Activated CD4-positive, alpha-beta memory T cell treated with anti-CD3 and anti-CD28 coated beads, Interleukin-2, amount 10 ng/mL, durations not matched to agents 7 days and 5 days (primary cell): Measurements from ENCODE around the gene PRRT2. TPM values are rescaled to one million over a fixed set of nuclear protein-coding genes. Genes with fewer than 3 reads are reported as not detected.

ENCODE experiments used
- CTCF ChIA-PET: fragments of 350-600 bp; sonication (Branson Sonifier 250); formaldehyde crosslinking; loops from one replicate; lab custom pipeline; 2021; ENCODE audit warnings: antibody characterized with exemption, inconsistent platforms; lab: Charles Lee
- POLR2A ChIA-PET: fragments of 350-600 bp; sonication (Branson Sonifier 250); formaldehyde crosslinking; loops from one replicate; lab custom pipeline; 2021; ENCODE audit warnings: antibody characterized with exemption; lab: Charles Lee
- DNase-seq: peaks from one replicate; pipeline ENCODE4 v3.0.0-alpha.2; 2020
- H3K27ac Mint-ChIP-seq: one replicate; pipeline ENCODE4 v1.8.0; 2021; ENCODE audit warnings: mild to moderate bottlenecking, mixed read lengths
- H3K27me3 Mint-ChIP-seq: one replicate; pipeline ENCODE4 v1.8.0; 2021; ENCODE audit warnings: mixed read lengths
- H3K36me3 Mint-ChIP-seq: one replicate; pipeline ENCODE4 v1.8.0; 2021; ENCODE audit warnings: low read depth, mixed read lengths
- H3K4me1 Mint-ChIP-seq: one replicate; pipeline ENCODE4 v1.8.0; 2021; ENCODE audit warnings: mixed read lengths
- H3K4me3 Mint-ChIP-seq: one replicate; pipeline ENCODE4 v1.8.0; 2021; ENCODE audit warnings: mild to moderate bottlenecking, mixed read lengths
- H3K9me3 Mint-ChIP-seq: one replicate; pipeline ENCODE4 v1.8.0; 2021; ENCODE audit warnings: mixed read lengths
- total RNA-seq, 2 experiments: library from RNA; stranded (reverse); gene quantifications; one replicate each; pipeline ENCODE4 v1.2.3, GENCODE V29; 2021

The PRRT2 gene
- total RNA-seq, 2 experiments from 2014 or later, result 0.91 to 1.0 TPM

GRCh38 chr16:29844575-29845331, 32.8 kb downstream of the PRRT2 start:
- Mint-ChIP-seq H3K27ac (no peak overlapping the region), H3K4me3 (no peak overlapping the region), H3K9me3 (no peaks in the 10 kb centered on the region), H3K36me3 (peaks cover 64% of the 10 kb centered on the region), H3K4me1 (peaks cover 10% of the 10 kb centered on the region), H3K27me3 (no peaks in the 10 kb centered on the region)
- CTCF ChIA-PET, result interaction anchor here (1.9 kb wide), 1 partner anchor 144 kb away, joined by 4 read pairs; no protein-coding TSS in a partner anchor
- DNase-seq, result no peak
- POLR2A ChIA-PET, result interaction anchor here (1.1 to 3.9 kb wide), 3 partner anchors 17 to 36 kb away, joined by 3 to 15 read pairs (median 3); no protein-coding TSS in a partner anchor

DNA sequence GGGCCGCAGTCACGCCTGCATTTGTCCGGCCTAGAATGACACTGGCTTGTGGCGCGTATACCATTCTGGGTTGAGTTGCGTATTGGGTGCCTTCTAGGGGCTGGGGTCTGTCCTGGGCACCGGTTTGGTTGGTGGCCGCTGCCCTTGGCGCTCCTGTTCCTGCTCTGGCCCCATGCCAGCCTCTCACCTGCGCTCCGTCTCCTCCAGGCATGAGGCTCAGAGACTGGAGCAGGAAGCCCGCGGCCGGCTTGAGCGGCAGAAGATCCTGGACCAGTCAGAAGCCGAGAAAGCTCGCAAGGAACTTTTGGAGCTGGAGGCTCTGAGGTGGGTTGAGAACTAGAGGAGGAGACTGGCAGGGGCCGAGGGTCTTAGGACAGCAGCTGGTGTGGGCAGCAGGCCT, 33.7 kb downstream of the PRRT2 start:
- CTCF ChIA-PET, result no interaction called here
- no peaks in the 10 kb centered on the region for H3K27me3 Mint-ChIP-seq
- POLR2A ChIA-PET, result interaction anchor here (1.1 to 4.0 kb wide), 3 partner anchors 18 to 145 kb away, joined by 3 to 33 read pairs (median 15); no protein-coding TSS in a partner anchor
- H3K9me3 Mint-ChIP-seq, result no peaks in the 10 kb centered on the region
- DNase-seq, result no peak
- peaks cover 62% of the 10 kb centered on the region for H3K36me3 Mint-ChIP-seq
- H3K27ac Mint-ChIP-seq, result no peak overlapping the region
- peaks cover 10% of the 10 kb centered on the region for H3K4me1 Mint-ChIP-seq
- no peak overlapping the region for H3K4me3 Mint-ChIP-seq

GRCh38 chr16:29848420-29849297, 36.7 kb downstream of the PRRT2 start:
- H3K36me3 Mint-ChIP-seq, result peaks cover 51% of the 10 kb centered on the region
- no peaks in the 10 kb centered on the region for H3K27me3 Mint-ChIP-seq
- peak overlapping the region; percentile 63 for H3K27ac Mint-ChIP-seq
- peak; percentile 85 for DNase-seq
- H3K4me1 Mint-ChIP-seq, result peaks cover 10% of the 10 kb centered on the region
- no peak overlapping the region for H3K4me3 Mint-ChIP-seq
- H3K9me3 Mint-ChIP-seq, result no peaks in the 10 kb centered on the region
- ChIA-PET CTCF (interaction anchor here (0.6 to 4.0 kb wide), 41 partner anchors 9 to 237 kb away, joined by 3 to 86 read pairs (median 5); partner anchors contain the start of genes ALDOA, C16orf54, CDIPT and KCTD13), POLR2A (interaction anchor here (0.7 to 4.0 kb wide), 15 partner anchors 9 to 183 kb away, joined by 3 to 33 read pairs (median 4); partner anchors contain the start of genes HIRIP3, KIF22, MAZ and MVP)

DNA sequence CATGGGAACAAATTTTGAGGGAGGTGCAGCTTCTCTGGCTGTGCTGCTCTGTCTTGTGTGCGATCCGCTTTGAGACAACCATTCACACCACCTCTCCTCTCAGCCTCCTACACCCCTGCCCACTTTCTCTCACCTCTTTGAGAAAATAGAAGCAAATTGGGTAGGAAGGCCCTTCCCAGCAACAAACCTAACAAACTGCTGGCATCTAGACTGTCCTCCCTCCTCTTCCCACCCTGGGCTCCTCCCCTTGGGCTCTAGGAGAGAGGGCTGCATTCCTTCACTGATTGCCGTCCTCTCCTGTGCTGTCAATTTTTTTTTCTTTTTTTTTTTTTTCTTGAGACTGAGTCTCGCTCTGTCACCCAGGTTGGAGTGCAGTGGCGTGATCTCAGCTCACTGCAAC, 37.5 kb downstream of the PRRT2 start:
- Mint-ChIP-seq H3K4me1 (peaks cover 10% of the 10 kb centered on the region), H3K36me3 (peaks cover 47% of the 10 kb centered on the region), H3K9me3 (no peaks in the 10 kb centered on the region), H3K4me3 (no peak overlapping the region), H3K27ac (no peak overlapping the region), H3K27me3 (no peaks in the 10 kb centered on the region)
- ChIA-PET POLR2A (interaction anchor here (1.7 to 4.0 kb wide), 4 partner anchors 33 to 148 kb away, joined by 4 to 33 read pairs (median 20); partner anchors contain the start of genes MAZ, PAGR1 and TMEM219), CTCF (interaction anchor here (0.5 to 4.0 kb wide), 15 partner anchors 9 to 162 kb away, joined by 3 to 86 read pairs (median 8); partner anchors contain the start of genes KCTD13, MVP, PAGR1 and TAOK2)
- no peak for DNase-seq

GRCh38 chr16:29850998-29851397, 39.0 kb downstream of the PRRT2 start:
- H3K27ac Mint-ChIP-seq, result no peak overlapping the region
- no peak overlapping the region for H3K4me3 Mint-ChIP-seq
- POLR2A ChIA-PET, result interaction anchor here (1.0 kb wide), 1 partner anchor 12 kb away, joined by 3 read pairs; no protein-coding TSS in a partner anchor
- no peaks in the 10 kb centered on the region for H3K27me3 Mint-ChIP-seq
- CTCF ChIA-PET, result interaction anchor here (0.7 to 0.8 kb wide), 3 partner anchors 43 to 150 kb away, joined by 3 read pairs; no protein-coding TSS in a partner anchor
- no peaks in the 10 kb centered on the region for H3K9me3 Mint-ChIP-seq
- peaks cover 10% of the 10 kb centered on the region for H3K4me1 Mint-ChIP-seq
- peaks cover 33% of the 10 kb centered on the region for H3K36me3 Mint-ChIP-seq
- no peak for DNase-seq

GRCh38 chr16:29852654-29853053, 40.7 kb downstream of the PRRT2 start:
- Mint-ChIP-seq H3K27ac (no peak overlapping the region), H3K36me3 (peaks cover 25% of the 10 kb centered on the region), H3K9me3 (no peaks in the 10 kb centered on the region), H3K4me1 (peaks cover 6% of the 10 kb centered on the region), H3K27me3 (no peaks in the 10 kb centered on the region), H3K4me3 (no peak overlapping the region)
- ChIA-PET POLR2A (interaction anchor here (1.1 to 1.9 kb wide), 3 partner anchors 11 to 27 kb away, joined by 4 to 5 read pairs (median 4); partner anchors contain the start of gene CDIPT), CTCF (interaction anchor here (0.7 to 1.0 kb wide), 2 partner anchors 25 to 60 kb away, joined by 3 read pairs; no protein-coding TSS in a partner anchor)
- no peak for DNase-seq

DNA sequence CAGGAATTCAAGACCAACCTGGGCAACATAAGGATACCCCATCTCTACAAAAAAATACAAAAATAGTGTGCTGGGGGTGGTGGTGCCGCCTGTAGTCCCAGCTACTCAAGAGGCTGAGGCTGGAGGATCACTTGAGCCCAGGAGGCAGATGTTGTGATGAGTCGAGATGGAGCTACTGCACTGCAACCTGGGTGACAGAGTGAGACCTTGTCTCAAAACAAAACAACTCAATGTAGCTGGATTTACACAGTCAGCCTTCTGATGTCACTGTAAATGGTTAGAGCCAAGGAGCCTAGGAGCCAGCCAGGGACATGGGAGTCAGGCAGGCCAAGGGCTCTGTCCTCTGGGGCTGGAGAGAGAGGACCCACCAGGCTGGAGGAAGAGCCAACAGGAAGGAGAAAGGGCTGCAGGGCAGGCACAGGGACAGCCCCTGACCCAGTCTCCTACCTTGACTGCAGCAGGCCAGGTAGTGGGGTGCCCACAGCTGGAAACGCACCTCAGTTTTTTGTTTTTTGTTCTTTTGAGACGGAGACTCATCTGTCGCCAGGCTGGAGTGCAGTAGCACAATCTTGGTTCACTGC, 42.6 kb downstream of the PRRT2 start:
- Mint-ChIP-seq H3K9me3 (no peaks in the 10 kb centered on the region), H3K4me1 (peaks cover 2% of the 10 kb centered on the region), H3K36me3 (peaks cover 24% of the 10 kb centered on the region), H3K4me3 (no peak overlapping the region), H3K27me3 (no peaks in the 10 kb centered on the region), H3K27ac (no peak overlapping the region)
- no peak for DNase-seq
- ChIA-PET POLR2A (interaction anchor here (0.9 to 1.2 kb wide), 2 partner anchors 10 to 38 kb away, joined by 3 read pairs; partner anchors contain the start of gene PAGR1), CTCF (no interaction called here)

- Mint-ChIP-seq H3K4me3 (no peak overlapping the region), H3K4me1 (peaks cover 17% of the 10 kb centered on the region), H3K27me3 (no peaks in the 10 kb centered on the region), H3K27ac (no peak overlapping the region), H3K9me3 (no peaks in the 10 kb centered on the region), H3K36me3 (peaks cover 24% of the 10 kb centered on the region)
- DNase-seq, result no peak
- ChIA-PET POLR2A (interaction anchor here (1.2 to 1.8 kb wide), 2 partner anchors 9 to 155 kb away, joined by 4 to 5 read pairs; no protein-coding TSS in a partner anchor), CTCF (interaction anchor here (2.4 kb wide), 1 partner anchor 9 kb away, joined by 18 read pairs; no protein-coding TSS in a partner anchor)
These were observed 45.3 kb downstream of the PRRT2 start for GRCh38 chr16:29857133-29857760.

- no peak overlapping the region for H3K4me3 Mint-ChIP-seq
- no peaks in the 10 kb centered on the region for H3K27me3 Mint-ChIP-seq
- peaks cover 22% of the 10 kb centered on the region for H3K4me1 Mint-ChIP-seq
- no peaks in the 10 kb centered on the region for H3K9me3 Mint-ChIP-seq
- peaks cover 27% of the 10 kb centered on the region for H3K36me3 Mint-ChIP-seq
- no peak for DNase-seq
- H3K27ac Mint-ChIP-seq, result no peak overlapping the region
- POLR2A ChIA-PET, result interaction anchor here (1.8 kb wide), 1 partner anchor 156 kb away, joined by 5 read pairs; no protein-coding TSS in a partner anchor
- CTCF ChIA-PET, result interaction anchor here (2.4 kb wide), 1 partner anchor 10 kb away, joined by 18 read pairs; no protein-coding TSS in a partner anchor
These were observed 46.3 kb downstream of the PRRT2 start for GRCh38 chr16:29858149-29858849.

GRCh38 chr16:29858974-29859373, 47.0 kb downstream of the PRRT2 start:
- H3K36me3 Mint-ChIP-seq, result peaks cover 27% of the 10 kb centered on the region
- H3K27me3 Mint-ChIP-seq, result no peaks in the 10 kb centered on the region
- POLR2A ChIA-PET, result no interaction called here

DNA sequence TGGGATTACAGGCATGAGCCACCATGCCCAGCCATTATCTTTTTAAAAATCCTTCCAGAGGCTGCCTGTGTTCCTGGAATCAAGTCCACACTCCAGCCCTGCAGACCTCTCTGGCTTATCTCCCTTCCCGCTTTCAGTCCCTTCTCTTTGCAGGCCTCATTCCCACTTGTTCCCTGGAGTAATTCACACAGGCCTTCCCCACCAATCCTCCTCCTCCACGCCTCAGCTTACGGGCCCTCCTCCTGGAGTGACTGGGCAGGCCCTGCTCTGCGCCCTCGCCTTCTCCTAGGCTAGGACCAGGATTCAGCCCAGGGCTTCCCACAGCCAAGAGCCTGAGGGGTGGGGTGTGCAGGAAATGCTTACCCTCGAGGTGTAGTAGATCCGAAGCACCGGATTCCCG, 48.2 kb downstream of the PRRT2 start:
- H3K4me3 Mint-ChIP-seq, result no peak overlapping the region
- POLR2A ChIA-PET, result no interaction called here

More at GRCh38 chr16:29858974-29859373, 47.0 kb downstream of the PRRT2 start:
- CTCF ChIA-PET, result interaction anchor here (2.4 kb wide), 1 partner anchor 11 kb away, joined by 18 read pairs; no protein-coding TSS in a partner anchor
- Mint-ChIP-seq H3K27ac (no peak overlapping the region), H3K9me3 (no peaks in the 10 kb centered on the region), H3K4me1 (peaks cover 26% of the 10 kb centered on the region), H3K4me3 (no peak overlapping the region)
- no peak for DNase-seq

More for the DNA sequence above, 48.2 kb downstream of the PRRT2 start:
- peaks cover 27% of the 10 kb centered on the region for H3K4me1 Mint-ChIP-seq
- no peaks in the 10 kb centered on the region for H3K27me3 Mint-ChIP-seq
- CTCF ChIA-PET, result interaction anchor here (1.2 to 2.3 kb wide), 3 partner anchors 12 to 169 kb away, joined by 3 to 6 read pairs (median 4); no protein-coding TSS in a partner anchor
- peaks cover 27% of the 10 kb centered on the region for H3K36me3 Mint-ChIP-seq
- no peaks in the 10 kb centered on the region for H3K9me3 Mint-ChIP-seq
- DNase-seq, result no peak
- H3K27ac Mint-ChIP-seq, result no peak overlapping the region
